Endothelial cell of umbilical vein (primary cell): ENCODE data around the gene CMPK2. TPM values are rescaled to one million over a fixed set of nuclear protein-coding genes. Genes with fewer than 3 reads are reported as not detected.

ENCODE experiments used
- BruUV-seq: library from RNA; stranded (reverse); fragments of 400-500 nt; replicated peaks from 2 replicates; lab custom pipeline; 2021; lab: Mats Ljungman, UMichigan
- CTCF ChIA-PET: fragments of 300-600, 350-600 bp; sonication (Branson Sonifier 250); formaldehyde crosslinking; loops from one replicate; lab custom pipeline; 2021; ENCODE audit warnings: antibody characterized with exemption, inconsistent platforms; lab: Charles Lee
- POLR2A ChIA-PET: fragments of 300-600, 350-600 bp; sonication (Branson Sonifier 250); formaldehyde crosslinking; loops from one replicate; lab custom pipeline; 2021; ENCODE audit warnings: antibody characterized with exemption, inconsistent platforms; lab: Charles Lee
- DNase-seq: peaks from one replicate; pipeline ENCODE4 v3.0.0-alpha.2; 2011; ENCODE audit warnings: low read depth, low spot score
- FAIRE-seq: peaks from 2 replicates; lab custom pipeline; 2011; peaks lifted over from hg19 to GRCh38; lab: Jason Lieb, UNC
- H2AFZ ChIP-seq: 2 replicates; pipeline ENCODE4 v1.6.0; 2012; ENCODE audit warnings: low read depth, low read length, control low read depth, inconsistent platforms
- H3K27ac ChIP-seq: 2 replicates; pipeline ENCODE4 v1.5.1; 2011; ENCODE audit warnings: low read depth, mild to moderate bottlenecking, control low read depth, low read length, moderate library complexity; ENCODE audit not compliant: insufficient read depth
- H3K27me3 ChIP-seq, 2 experiments: 2 replicates each; pipeline versions ENCODE4 v1.6.0 to v1.6.1; 2011; ENCODE audit warnings: low read length in 2 of 2, mixed read lengths in 1 of 2; ENCODE audit not compliant: control insufficient read depth in 2 of 2, insufficient read depth in 2 of 2
- H3K36me3 ChIP-seq, 2 experiments: 2 replicates in 1 of 2; 3 replicates in 1 of 2; pipeline ENCODE4 v1.5.1; 2011; ENCODE audit warnings: low read length in 2 of 2, mild to moderate bottlenecking in 1 of 2, moderate library complexity in 1 of 2; ENCODE audit not compliant: control insufficient read depth in 2 of 2, insufficient read depth in 2 of 2; ENCODE audit errors: extremely low read depth in 1 of 2
- H3K4me1 ChIP-seq: 3 replicates; pipeline ENCODE4 v1.5.1; 2011; ENCODE audit warnings: mild to moderate bottlenecking, low read length; ENCODE audit not compliant: control insufficient read depth, insufficient read depth; ENCODE audit errors: extremely low read depth
- H3K4me2 ChIP-seq: 2 replicates; pipeline ENCODE4 v1.6.1; 2011; ENCODE audit warnings: low read length, control low read depth, mixed read lengths; ENCODE audit not compliant: insufficient read depth
- H3K4me3 ChIP-seq, 3 experiments: fragments of 200-600 bp in 1 of 3; sonication (generic), shearing (Covaris generic) in 1 of 3; replicated peaks in 1 of 3; 2 replicates each; pipeline ENCODE4 v1.5.1; 2011 to 2016; ENCODE audit warnings: control low read depth in 3 of 3, low read length in 3 of 3, mild to moderate bottlenecking in 2 of 3, inconsistent platforms in 1 of 3, low read depth in 1 of 3, moderate library complexity in 1 of 3; ENCODE audit not compliant: insufficient read depth in 1 of 3
- H3K79me2 ChIP-seq: 2 replicates; pipeline ENCODE4 v1.6.0; 2012; ENCODE audit warnings: low read length, inconsistent platforms; ENCODE audit not compliant: control insufficient read depth, insufficient read depth
- H3K9ac ChIP-seq: replicated peaks from 2 replicates; pipeline ENCODE3; 2011; ENCODE audit warnings: low read length, control low read depth; ENCODE audit not compliant: insufficient read depth; ENCODE audit errors: extremely low read depth
- H3K9me1 ChIP-seq: replicated peaks from 3 replicates; pipeline ENCODE4 v1.6.0; 2011; ENCODE audit warnings: mild to moderate bottlenecking, low read length; ENCODE audit not compliant: control insufficient read depth, insufficient read depth; ENCODE audit errors: extremely low read depth
- H3K9me3 ChIP-seq: replicated peaks from 2 replicates; pipeline ENCODE4 v1.5.1; 2012; ENCODE audit warnings: low read length, inconsistent platforms; ENCODE audit not compliant: control insufficient read depth, insufficient read depth
- H4K20me1 ChIP-seq: replicated peaks from 2 replicates; pipeline ENCODE3; 2011; ENCODE audit warnings: mild to moderate bottlenecking, low read length; ENCODE audit not compliant: control insufficient read depth, insufficient read depth; ENCODE audit errors: extremely low read depth
- CTCF ChIP-seq, 2 donors: IDR thresholded peaks; 1 replicate in 1 of 2; 2 replicates in 1 of 2; pipeline ENCODE4 v1.5.1; 2011; ENCODE audit warnings: low read length in 2 of 2, mild to moderate bottlenecking in 2 of 2, moderate library complexity in 2 of 2, control low read depth in 1 of 2, inconsistent platforms in 1 of 2, low read depth in 1 of 2; ENCODE audit not compliant: insufficient read depth in 1 of 2; ENCODE audit errors: extremely low read depth in 1 of 2
- EZH2 ChIP-seq: IDR thresholded peaks from 2 replicates; pipeline ENCODE4 v1.6.1; 2012; ENCODE audit warnings: borderline replicate concordance, low read depth, mild to moderate bottlenecking, moderate library complexity, low read length, inconsistent platforms; ENCODE audit not compliant: severe bottlenecking
- FOS ChIP-seq: IDR thresholded peaks from 2 replicates; pipeline ENCODE4 v1.6.1; 2011; ENCODE audit warnings: mild to moderate bottlenecking, low read length, moderate library complexity, borderline replicate concordance; ENCODE audit not compliant: insufficient read depth
- GATA2 ChIP-seq: IDR thresholded peaks from 2 replicates; pipeline ENCODE4 v1.7.0; 2011; ENCODE audit warnings: low read depth, mild to moderate bottlenecking, moderate library complexity, mixed read lengths, low read length; ENCODE audit not compliant: insufficient read length, insufficient read depth
- MAX ChIP-seq: IDR thresholded peaks from 2 replicates; pipeline ENCODE4 v1.6.1; 2011; ENCODE audit not compliant: insufficient read depth, insufficient read length
- POLR2A ChIP-seq: IDR thresholded peaks from 2 replicates; pipeline ENCODE4 v1.6.1; 2012; ENCODE audit warnings: low read depth, mild to moderate bottlenecking, control low read depth, low read length
- dilution Hi-C: fragments of 300-500 bp; cut with MboI; formaldehyde crosslinking; loops from one replicate; pipeline ENCODE4 v1.15.0; 2019; ENCODE audit warnings: low sequenced_read_pairs; ENCODE audit not compliant: extremely low pct_ligation_motif_present
- intact Hi-C: fragments of 100-400 bp; cut with micrococcal nuclease; formaldehyde crosslinking; loops from one replicate; pipeline ENCODE4 v1.10.0; 2022
- polyA plus RNA-seq, 4 experiments: library from polyadenylated mRNA; depleted of rRNA in 3 of 4; stranded (reverse) in 3 of 4; unstranded in 1 of 4; fragments of >200 nt; gene quantifications; 2 replicates each; pipeline versions ENCODE4 v1.2.1 to v1.2.3, GENCODE V29; 2011 to 2012; ENCODE audit warnings: missing spikeins in 1 of 4
- total RNA-seq: library from RNA; stranded (reverse); gene quantifications from 2 replicates; pipeline ENCODE4 v1.2.3, GENCODE V29; 2021

Gene CMPK2
- total and polyA plus RNA-seq, 2 donors (not counting 3 experiments of a cell fraction or from before 2014, with no cell fraction given), result 0.15 to 0.69 TPM

DNA sequence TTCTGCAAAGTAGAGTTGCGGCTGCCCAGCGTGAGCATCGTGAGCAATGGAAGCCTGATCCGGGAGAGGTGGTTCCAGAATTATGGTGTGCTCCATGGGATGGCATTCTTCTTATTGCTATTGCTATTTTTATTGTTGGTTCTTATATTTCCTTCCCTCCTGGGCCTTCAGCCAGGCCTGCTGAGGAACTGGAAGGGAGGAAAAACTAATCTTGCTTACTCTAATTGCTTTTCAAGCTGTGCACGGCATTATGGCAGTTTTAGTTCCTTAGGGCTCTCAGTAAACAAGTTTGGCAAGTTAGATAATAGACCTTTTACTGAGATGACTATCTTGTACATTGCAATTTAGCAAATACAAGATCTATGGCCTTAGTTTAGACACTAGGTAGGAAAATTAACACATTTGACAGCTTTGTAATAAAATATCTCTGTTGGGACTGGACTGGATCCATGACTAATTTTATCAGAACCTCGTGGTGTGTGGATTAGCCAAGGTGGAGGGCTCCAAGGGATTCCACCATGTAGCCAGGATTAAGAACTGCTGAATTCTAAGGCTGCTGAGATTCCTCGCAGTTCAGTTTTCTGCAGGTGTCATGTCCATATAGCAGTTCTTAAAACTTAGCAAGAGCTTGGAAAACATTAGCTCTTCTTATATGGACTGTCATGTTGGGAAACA, 17.9 kb upstream of the CMPK2 start:
- dilution Hi-C loops, result no loop called here
- POLR2A ChIA-PET, result no interaction called here

More for the DNA sequence above, 17.9 kb upstream of the CMPK2 start:
- Histone ChIP-seq H3K9ac (no peak overlapping the region), H3K9me1 (no peaks in the 10 kb centered on the region), H3K4me2 (no peak overlapping the region), H4K20me1 (no peaks in the 10 kb centered on the region), H3K36me3 (no peaks in the 10 kb centered on the region), H3K27me3 (peaks cover 0 to 3% of the 10 kb centered on the region in 2 experiments), H3K27ac (no peak overlapping the region), H3K9me3 (no peaks in the 10 kb centered on the region), H2AFZ (no peak overlapping the region), H3K79me2 (no peaks in the 10 kb centered on the region), H3K4me3 (no peak overlapping the region), H3K4me1 (no peaks in the 10 kb centered on the region)
- FAIRE-seq (no peak), DNase-seq (no peak)
- TF ChIP-seq FOS (no peak), POLR2A (no peak), EZH2 (no peak), CTCF (IDR thresholded peaks at IDR 0.05; ENCODE audit: extremely low read depth in 1 of 2, insufficient read depth in 1 of 2, low read depth in 1 of 2, low read length in 2 of 2) (no peak), MAX (no peak), GATA2 (no peak)
- intact Hi-C loops, result no loop called here
- CTCF ChIA-PET, result no interaction called here
- BruUV-seq, result no TSS peak
